IMR-90 (cell line): ENCODE results near the gene UPK1A. TPM values are rescaled to one million over a fixed set of nuclear protein-coding genes. Genes with fewer than 3 reads are reported as not detected.
A peak's percentile ranks its signal among the peaks of the same experiment; 100 is the strongest.

Source experiments
- ATAC-seq: fragments of 200-7000 bp; cut with Tn5 transposase; 2 replicates; pipeline ENCODE4 v1.9.1; 2020; ENCODE audit warnings: low read depth, mild to moderate bottlenecking, moderate library complexity
- BruUV-seq: library from RNA; stranded (reverse); fragments of 400-500 nt; replicated peaks from 2 replicates; lab custom pipeline; 2021; lab: Mats Ljungman, UMichigan
- CTCF ChIA-PET: fragments of 300-600 bp; formaldehyde crosslinking; extraction: SDS; loops from one replicate; lab custom pipeline; 2021; ENCODE audit warnings: antibody characterized with exemption; lab: Yijun Ruan, JAX
- POLR2A ChIA-PET: fragments of 300-600 bp; sonication (Branson Sonifier 250); formaldehyde crosslinking; loops from one replicate; lab custom pipeline; 2022; ENCODE audit warnings: antibody characterized with exemption; ENCODE audit not compliant: unreplicated experiment; lab: Charles Lee
- DNase-seq: peaks from one replicate; pipeline ENCODE4 v3.0.0; 2013
- H2AFZ ChIP-seq: replicated peaks from 2 replicates; pipeline ENCODE3; 2013; ENCODE audit warnings: low read length, mild to moderate bottlenecking; ENCODE audit not compliant: poor library complexity
- H2AK5ac ChIP-seq: 2 replicates; pipeline ENCODE4 v1.6.1; 2013; ENCODE audit warnings: low read depth, low read length, inconsistent platforms
- H2AK9ac ChIP-seq: replicated peaks from 2 replicates; pipeline ENCODE3; 2013; ENCODE audit warnings: mild to moderate bottlenecking, low read depth, low read length, moderate library complexity; ENCODE audit not compliant: poor library complexity
- H2BK120ac ChIP-seq: 2 replicates; pipeline ENCODE4 v1.6.1; 2013; ENCODE audit warnings: low read depth, low read length, inconsistent platforms
- H2BK15ac ChIP-seq: 3 replicates; pipeline ENCODE4 v1.6.1; 2013; ENCODE audit warnings: low read depth, low read length, inconsistent platforms
- H2BK20ac ChIP-seq: 2 replicates; pipeline ENCODE4 v1.6.1; 2013; ENCODE audit warnings: low read depth, mild to moderate bottlenecking, inconsistent platforms, low read length, moderate library complexity
- H2BK5ac ChIP-seq: 2 replicates; pipeline ENCODE4 v1.6.1; 2013; ENCODE audit warnings: mild to moderate bottlenecking, low read depth, low read length, inconsistent platforms; ENCODE audit not compliant: poor library complexity, severe bottlenecking
- H3K14ac ChIP-seq: replicated peaks from 2 replicates; pipeline ENCODE4 v1.6.1; 2013; ENCODE audit warnings: low read depth, low read length, inconsistent platforms
- H3K18ac ChIP-seq: 2 replicates; pipeline ENCODE4 v1.6.1; 2013; ENCODE audit warnings: low read depth, low read length, control low read depth
- H3K23ac ChIP-seq: 2 replicates; pipeline ENCODE4 v1.6.1; 2013; ENCODE audit warnings: low read depth, low read length, inconsistent platforms
- H3K27ac ChIP-seq: 2 replicates; pipeline ENCODE4 v1.5.1; 2013; ENCODE audit warnings: mild to moderate bottlenecking, control low read depth, low read length; ENCODE audit not compliant: insufficient read depth
- H3K27me3 ChIP-seq: 2 replicates; pipeline ENCODE4 v1.6.1; 2013; ENCODE audit warnings: low read length; ENCODE audit not compliant: control insufficient read depth, insufficient read depth
- H3K36me3 ChIP-seq: 2 replicates; pipeline ENCODE4 v1.6.1; 2013; ENCODE audit warnings: low read length, mixed read lengths; ENCODE audit not compliant: control insufficient read depth, insufficient read depth
- H3K4ac ChIP-seq: 2 replicates; pipeline ENCODE4 v1.6.1; 2013; ENCODE audit warnings: low read depth, low read length, inconsistent platforms
- H3K4me1 ChIP-seq: 2 replicates; pipeline ENCODE4 v1.6.1; 2013; ENCODE audit warnings: low read length, mixed read lengths; ENCODE audit not compliant: control insufficient read depth, insufficient read depth
- H3K4me2 ChIP-seq: 2 replicates; pipeline ENCODE4 v1.6.1; 2013; ENCODE audit warnings: low read depth, mild to moderate bottlenecking, control low read depth, low read length, moderate library complexity
- H3K4me3 ChIP-seq: 2 replicates; pipeline ENCODE4 v1.5.1; 2013; ENCODE audit warnings: low read depth, mild to moderate bottlenecking, control low read depth, low read length, moderate library complexity; ENCODE audit not compliant: insufficient read depth
- H3K56ac ChIP-seq: 2 replicates; pipeline ENCODE4 v1.6.1; 2013; ENCODE audit warnings: low read length, inconsistent platforms; ENCODE audit not compliant: insufficient read depth; ENCODE audit errors: extremely low read depth
- H3K79me1 ChIP-seq, 2 experiments: 2 replicates each; pipeline ENCODE4 v1.6.1; 2013; ENCODE audit warnings: low read length in 2 of 2, inconsistent platforms in 1 of 2, low read depth in 1 of 2
- H3K9ac ChIP-seq: 2 replicates; pipeline ENCODE4 v1.6.1; 2013; ENCODE audit warnings: low read depth, low read length, control low read depth
- H3K9me1 ChIP-seq: 2 replicates; pipeline ENCODE4 v1.6.1; 2013; ENCODE audit warnings: low read length, inconsistent platforms; ENCODE audit not compliant: insufficient read depth
- H3K9me3 ChIP-seq: 2 replicates; pipeline ENCODE4 v1.6.1; 2013; ENCODE audit warnings: low read length; ENCODE audit not compliant: control insufficient read depth, insufficient read depth
- H4K20me1 ChIP-seq: 2 replicates; pipeline ENCODE4 v1.6.1; 2013; ENCODE audit warnings: low read length, inconsistent platforms; ENCODE audit not compliant: insufficient read depth
- H4K5ac ChIP-seq: 2 replicates; pipeline ENCODE4 v1.6.1; 2013; ENCODE audit warnings: mild to moderate bottlenecking, low read depth, low read length, control low read depth
- H4K8ac ChIP-seq, 2 experiments: 2 replicates each; pipeline ENCODE4 v1.6.1; 2013; ENCODE audit warnings: low read depth in 2 of 2, low read length in 2 of 2, control low read depth in 1 of 2, inconsistent platforms in 1 of 2
- H4K91ac ChIP-seq: 2 replicates; pipeline ENCODE4 v1.6.1; 2013; ENCODE audit warnings: low read depth, low read length, inconsistent platforms; ENCODE audit not compliant: insufficient read depth
- ELK1 ChIP-seq: fragments of 150-350 bp; IDR thresholded peaks from 2 replicates; pipeline ENCODE4 v1.6.1; 2016; ENCODE audit warnings: low read depth, mild to moderate bottlenecking, low read length, moderate library complexity, borderline replicate concordance
- MAZ ChIP-seq: IDR thresholded peaks from 2 replicates; pipeline ENCODE4 v1.6.1; 2012; ENCODE audit warnings: low read depth, mild to moderate bottlenecking, low read length, improper control_type of control experiment, moderate library complexity, borderline replicate concordance
- NFE2L2 ChIP-seq: fragments of 150-350 bp; IDR thresholded peaks from 2 replicates; pipeline ENCODE4 v1.6.1; 2016; ENCODE audit warnings: low read depth, mild to moderate bottlenecking, low read length
- RAD21 ChIP-seq: IDR thresholded peaks from 2 replicates; pipeline ENCODE4 v1.6.1; 2012; ENCODE audit warnings: low read length, improper control_type of control experiment
- WGBS, 2 experiments: methylation state at CpG; one replicate each; pipeline versions ENCODE4 v1.1.5 to v1.1.7; 2013; ENCODE audit warnings: missing lambda C conversion rate in 2 of 2; ENCODE audit not compliant: insufficient read length in 1 of 2; ENCODE audit errors: extremely low coverage in 2 of 2; 5-methylcytosine and 5-hydroxymethylcytosine counted together
- dilution Hi-C: fragments of 300-500 bp; cut with HindIII; formaldehyde crosslinking; loops from one replicate; pipeline ENCODE4 v1.14.3; 2018; ENCODE audit warnings: low sequenced_read_pairs; ENCODE audit not compliant: unreplicated experiment
- in situ Hi-C: fragments of 300-500 bp; cut with MboI; formaldehyde crosslinking; loops from 3 replicates; pipeline ENCODE4 v1.14.3; 2019; ENCODE audit warnings: low sequenced_read_pairs, inconsistent platforms, mixed read lengths
- intact Hi-C: fragments of 100-400 bp; cut with micrococcal nuclease; formaldehyde crosslinking; loops from 2 replicates; pipeline ENCODE4 v1.10.0; 2022
- polyA plus RNA-seq, 3 experiments: library from polyadenylated mRNA; depleted of rRNA; stranded (reverse); fragments of >200 nt; gene quantifications; 2 replicates each; pipeline ENCODE4 v1.2.3, GENCODE V29; 2012; ENCODE audit warnings: low replicate concordance in 1 of 3
- total RNA-seq: library from RNA; depleted of rRNA; stranded (reverse); fragments of >200 nt; gene quantifications from 2 replicates; pipeline ENCODE4 v1.2.3, GENCODE V29; 2012

The UPK1A gene
- total and polyA plus RNA-seq, 2 of the 4 experiments (the other 2 are of a cell fraction), result 0.21 TPM; not detected in 1

- peaks cover 37% of the 10 kb centered on the region for H3K36me3 ChIP-seq
- H2BK15ac ChIP-seq, result no peak overlapping the region
- WGBS, 2 experiments, result 92% methylated on average over 16 of the region's 32 CpGs; no CpG with 5 or more reads in 1 of the 2 experiments
- dilution Hi-C loops, result no loop called here
- DNase-seq (no peak), ATAC-seq (no peak)
- peaks cover 28% of the 10 kb centered on the region for H4K20me1 ChIP-seq
- no peak overlapping the region for H3K4ac ChIP-seq
- no peaks in the 10 kb centered on the region; the same call in 1 of the 2 replicates for H3K9me1 ChIP-seq
- no peak overlapping the region for H2BK5ac ChIP-seq
- H3K14ac ChIP-seq, result no peak overlapping the region
- peak overlapping the region; percentile 94 for H3K9ac ChIP-seq
- H2BK20ac ChIP-seq, result no peak overlapping the region
- H4K8ac ChIP-seq, result no peak overlapping the region
- CTCF ChIA-PET, result interaction anchor here (0.9 kb wide), 1 partner anchor 14 kb away, joined by 3 read pairs; no protein-coding TSS in a partner anchor
- peak overlapping the region; percentile 73 for H2AK9ac ChIP-seq
- no peak overlapping the region for H3K18ac ChIP-seq
- peaks cover 14% of the 10 kb centered on the region for H3K4me1 ChIP-seq
- in situ Hi-C loops, result loop anchor here (5.0 kb wide), 1 partner anchor 172 kb away; the partner anchor contains the start of gene TMEM147
- H2AFZ ChIP-seq, result no peak overlapping the region
- H3K27me3 ChIP-seq, result no peaks in the 10 kb centered on the region
- H4K91ac ChIP-seq, result no peak overlapping the region
- H4K5ac ChIP-seq, result no peak overlapping the region
- POLR2A ChIA-PET, result no interaction called here
- H3K27ac ChIP-seq, result no peak overlapping the region
- no peaks in the 10 kb centered on the region for H3K9me3 ChIP-seq
- no peak overlapping the region; the same call in 1 of the 2 replicates for H3K56ac ChIP-seq
- peaks cover 16 to 55% of the 10 kb centered on the region in 2 experiments; a peak in 3 of 4 replicates for H3K79me1 ChIP-seq
- H2AK5ac ChIP-seq, result no peak overlapping the region
- no peak overlapping the region for H2BK120ac ChIP-seq
- intact Hi-C loops, result no loop called here
- no TSS peak for BruUV-seq
- peak overlapping the region; percentile 95; the same call in 1 of the 2 replicates for H3K23ac ChIP-seq
- TF ChIP-seq ELK1 (no peak), RAD21 (no peak), MAZ (no peak), NFE2L2 (no peak)
- no peak overlapping the region for H3K4me3 ChIP-seq
- peak overlapping the region; percentile 91 for H3K4me2 ChIP-seq
Observed at GRCh38 chr19:35719402-35720162, 53.3 kb downstream of the UPK1A start.
